VCaP (cell line): ENCODE measurements around the gene PILRA.
"Not testable (repeated sequence)": the region's sequence is repeated elsewhere in the genome, so short reads cannot be mapped to it uniquely, and the experiment has no call there.

Experiments used
- H3K27ac ChIP-seq: fragments of 450-650 bp; 2 replicates; pipeline ENCODE4 v1.5.1; 2017
- TF ChIP-seq, protein P1 (sequence below): fragments of 450-650 bp; conservative IDR thresholded peaks from 2 replicates; pipeline ENCODE4 v1.5.1; 2017; ENCODE audit warnings: mild to moderate bottlenecking, moderate library complexity

PILRA gene

DNA sequence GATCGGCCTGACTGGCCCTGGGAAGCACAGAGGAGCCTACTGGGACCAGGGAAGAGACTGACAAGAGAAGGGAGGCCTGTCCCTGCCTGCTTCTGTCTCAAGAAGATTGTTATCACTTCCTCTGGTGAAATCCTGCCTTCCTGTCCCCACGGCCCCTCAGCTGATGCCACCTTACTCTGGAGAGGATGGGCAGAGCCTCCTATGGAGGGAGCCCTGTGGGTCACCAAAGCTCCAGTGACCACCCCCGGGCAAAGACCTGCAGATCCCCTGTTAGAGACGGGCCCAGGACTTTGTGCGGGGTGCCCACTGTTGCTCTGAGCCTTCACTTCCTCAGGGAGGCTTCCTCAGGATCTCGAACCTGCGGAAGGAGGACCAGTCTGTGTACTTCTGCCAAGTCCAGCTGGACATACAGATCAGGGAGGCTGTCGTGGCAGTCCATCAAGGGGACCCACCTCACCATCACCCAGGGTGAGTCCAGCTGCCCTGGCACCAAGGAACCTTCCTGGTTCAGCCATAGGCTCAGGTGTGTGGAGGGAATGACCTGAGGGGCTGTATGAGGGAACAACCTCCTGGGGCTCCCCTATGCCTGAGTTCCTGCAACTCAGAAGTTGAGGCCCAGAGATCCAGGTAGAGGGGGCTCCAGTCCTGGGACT is 16.7 kb upstream of the PILRA start:
- no peak overlapping the region for H3K27ac ChIP-seq
- TF ChIP-seq, protein P1, sequence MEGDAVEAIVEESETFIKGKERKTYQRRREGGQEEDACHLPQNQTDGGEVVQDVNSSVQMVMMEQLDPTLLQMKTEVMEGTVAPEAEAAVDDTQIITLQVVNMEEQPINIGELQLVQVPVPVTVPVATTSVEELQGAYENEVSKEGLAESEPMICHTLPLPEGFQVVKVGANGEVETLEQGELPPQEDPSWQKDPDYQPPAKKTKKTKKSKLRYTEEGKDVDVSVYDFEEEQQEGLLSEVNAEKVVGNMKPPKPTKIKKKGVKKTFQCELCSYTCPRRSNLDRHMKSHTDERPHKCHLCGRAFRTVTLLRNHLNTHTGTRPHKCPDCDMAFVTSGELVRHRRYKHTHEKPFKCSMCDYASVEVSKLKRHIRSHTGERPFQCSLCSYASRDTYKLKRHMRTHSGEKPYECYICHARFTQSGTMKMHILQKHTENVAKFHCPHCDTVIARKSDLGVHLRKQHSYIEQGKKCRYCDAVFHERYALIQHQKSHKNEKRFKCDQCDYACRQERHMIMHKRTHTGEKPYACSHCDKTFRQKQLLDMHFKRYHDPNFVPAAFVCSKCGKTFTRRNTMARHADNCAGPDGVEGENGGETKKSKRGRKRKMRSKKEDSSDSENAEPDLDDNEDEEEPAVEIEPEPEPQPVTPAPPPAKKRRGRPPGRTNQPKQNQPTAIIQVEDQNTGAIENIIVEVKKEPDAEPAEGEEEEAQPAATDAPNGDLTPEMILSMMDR, result no peak

DNA sequence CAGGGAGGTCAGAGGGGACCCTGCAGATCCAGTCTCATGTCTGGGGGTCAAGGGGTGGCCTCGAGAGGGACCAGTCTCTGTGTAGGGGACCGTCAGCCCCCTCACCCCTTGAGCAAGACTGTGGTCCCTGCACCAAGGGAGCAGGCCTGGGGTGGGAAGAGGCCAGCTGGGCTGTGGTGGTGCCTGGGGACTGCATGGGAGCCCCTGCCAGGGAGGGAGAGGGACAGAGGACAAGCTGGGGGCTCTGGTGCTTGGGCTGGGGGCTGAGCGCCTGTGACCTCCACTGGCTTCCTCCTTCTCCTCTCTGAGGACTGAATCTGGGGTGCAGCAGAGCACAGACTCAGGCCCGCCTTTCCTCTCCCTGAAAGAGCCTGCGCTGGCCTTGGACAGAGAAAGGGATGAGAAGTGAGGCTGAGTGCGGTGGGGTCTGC is 16.1 kb upstream of the PILRA start:
- H3K27ac ChIP-seq, result no peak overlapping the region
- TF ChIP-seq, protein P1, result no peak

DNA sequence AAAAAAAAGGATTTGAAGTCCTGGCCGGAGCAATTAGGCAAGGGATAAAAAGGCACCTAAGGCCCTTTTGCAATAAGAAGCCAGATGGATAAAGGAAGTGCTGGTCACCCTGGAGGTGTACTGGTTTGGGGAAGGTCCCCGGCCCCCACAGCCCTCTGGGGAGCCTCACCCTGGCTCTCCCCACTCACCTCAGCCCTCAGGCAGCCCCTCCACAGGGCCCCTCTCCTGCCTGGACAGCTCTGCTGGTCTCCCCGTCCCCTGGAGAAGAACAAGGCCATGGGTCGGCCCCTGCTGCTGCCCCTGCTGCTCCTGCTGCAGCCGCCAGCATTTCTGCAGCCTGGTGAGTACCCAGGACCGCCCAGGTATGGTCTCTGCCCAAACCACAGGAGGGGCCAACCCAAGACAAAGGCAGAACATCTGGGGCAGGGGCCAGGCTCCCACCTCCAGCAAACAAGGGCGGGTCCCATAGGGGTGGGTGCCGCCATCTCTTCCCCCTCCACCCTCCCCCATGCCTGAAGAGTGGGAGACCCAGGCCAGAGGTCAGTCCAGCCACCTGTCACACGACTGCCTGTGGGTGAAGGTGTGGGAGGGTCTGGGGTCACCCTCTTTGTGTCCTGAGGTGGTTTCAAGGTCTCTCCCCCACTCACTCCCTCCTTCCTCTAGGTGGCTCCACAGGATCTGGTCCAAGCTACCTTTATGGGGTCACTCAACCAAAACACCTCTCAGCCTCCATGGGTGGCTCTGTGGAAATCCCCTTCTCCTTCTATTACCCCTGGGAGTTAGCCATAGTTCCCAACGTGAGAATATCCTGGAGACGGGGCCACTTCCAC is 15.0 kb upstream of the PILRA start, which contains the start of gene PILRB:
Gene PILRB, plus strand, starts transcription at position 91 of the 830 bp plus-strand sequence. Its CDS starts 186 bp downstream, at position 277.
- TF ChIP-seq, protein P1, result 0 out of 2 replicates have a peak, but pooled peaks have one; percentile 16
- no peak within 1 kb of the TSS for H3K27ac ChIP-seq

DNA sequence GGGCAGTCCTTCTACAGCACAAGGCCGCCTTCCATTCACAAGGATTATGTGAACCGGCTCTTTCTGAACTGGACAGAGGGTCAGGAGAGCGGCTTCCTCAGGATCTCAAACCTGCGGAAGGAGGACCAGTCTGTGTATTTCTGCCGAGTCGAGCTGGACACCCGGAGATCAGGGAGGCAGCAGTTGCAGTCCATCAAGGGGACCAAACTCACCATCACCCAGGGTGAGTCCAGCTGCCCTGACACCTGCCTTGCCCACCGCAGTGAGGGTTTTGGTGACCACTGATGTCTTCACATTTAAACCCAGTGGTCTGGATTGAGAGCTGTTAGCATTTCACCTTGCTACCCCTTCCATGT is 14.5 kb upstream of the PILRA start:
- no peak overlapping the region for H3K27ac ChIP-seq
- TF ChIP-seq, protein P1, result no peak

DNA sequence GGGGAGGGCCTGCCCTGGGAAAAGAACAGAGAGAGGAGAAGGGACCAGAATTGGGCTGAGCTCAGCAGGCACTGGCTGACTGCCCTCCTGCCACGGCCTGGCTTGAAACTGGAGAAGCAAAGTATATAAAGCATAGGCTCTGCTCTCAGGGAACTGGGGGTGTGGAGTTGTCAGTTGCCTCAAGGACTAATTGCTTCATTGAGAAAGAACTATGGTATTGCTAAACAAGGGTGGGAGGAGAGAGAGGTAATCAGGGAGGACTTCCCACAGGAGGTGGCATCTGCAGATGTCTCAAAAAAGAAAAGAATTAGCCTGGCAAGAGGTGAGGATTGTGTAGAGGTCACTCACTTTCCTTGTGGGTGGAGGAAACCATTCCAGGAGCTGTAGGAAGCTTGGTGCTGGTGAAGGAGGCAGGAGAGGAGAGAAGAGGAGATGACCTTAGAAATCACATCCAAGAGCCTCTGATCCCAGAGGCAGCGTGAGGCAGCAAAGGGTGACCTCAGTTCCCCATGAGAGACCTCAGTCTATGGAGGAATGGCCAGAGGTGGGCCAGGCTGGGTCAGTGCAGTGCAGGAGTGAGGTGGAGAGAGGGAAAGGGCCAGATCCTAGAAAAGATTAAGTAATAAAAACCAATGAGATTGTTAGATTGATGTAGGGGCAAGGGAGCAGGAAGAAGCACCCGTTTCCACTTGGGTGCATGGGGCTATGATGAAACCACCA is 13.0 kb upstream of the PILRA start:
- no peak overlapping the region for H3K27ac ChIP-seq
- TF ChIP-seq, protein P1, result no peak

DNA sequence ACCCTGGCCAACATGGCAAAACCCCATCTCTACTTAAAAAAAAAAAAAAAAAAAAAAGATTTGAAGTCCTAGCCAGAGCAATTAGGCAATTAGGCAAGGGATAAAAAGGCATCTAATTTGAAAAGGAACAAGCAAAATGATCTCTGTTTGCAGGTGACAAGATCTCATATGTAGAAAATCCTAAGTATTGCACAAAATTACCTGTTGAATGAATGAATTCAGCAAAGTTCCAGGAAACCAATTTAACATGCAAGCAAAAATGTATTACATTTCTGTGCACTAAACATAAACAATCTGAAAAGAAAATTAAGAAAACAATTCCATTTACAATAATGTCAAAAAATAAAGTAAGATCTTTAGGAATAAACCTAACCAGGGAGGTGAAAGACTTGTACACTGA is 10.2 kb upstream of the PILRA start:
- TF ChIP-seq, protein P1, result no peak
- H3K27ac ChIP-seq, result no peak overlapping the region

DNA sequence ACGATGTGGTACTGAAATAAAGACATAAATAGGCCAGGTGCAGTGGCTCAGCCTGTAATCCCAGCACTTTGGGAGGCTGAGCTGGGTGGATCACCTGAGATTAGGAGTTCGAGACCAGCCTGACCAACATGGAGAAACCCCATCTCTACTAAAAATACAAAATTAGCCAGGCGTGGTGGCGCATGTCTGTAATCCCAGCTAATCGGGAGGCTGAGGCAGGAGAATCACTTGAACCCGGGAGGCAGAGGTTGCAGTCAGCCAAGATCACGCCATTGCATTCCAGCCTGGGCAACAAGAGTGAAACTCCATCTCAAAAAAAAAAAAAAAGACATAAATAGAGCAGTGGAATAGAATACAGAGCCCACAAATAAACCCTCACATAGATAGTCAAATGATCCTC is 9.5 kb upstream of the PILRA start:
- H3K27ac ChIP-seq, result not testable (repeated sequence)
